Right lung (tissue), 5 donors: ENCODE data around the gene JMJD1C. TPM values are rescaled to one million over a fixed set of nuclear protein-coding genes. Genes with fewer than 3 reads are reported as not detected.
A peak's percentile ranks its signal among the peaks of the same experiment; 100 is the strongest.

ENCODE experiments used
- DNase-seq, 2 donors: peaks; one replicate each; pipeline ENCODE4 v3.0.0-alpha.2; 2013
- polyA plus RNA-seq, 5 donors: library from polyadenylated mRNA; unstranded; fragments of 120-200 nt; gene quantifications; one replicate each; pipeline versions ENCODE4 v1.2.1 to v1.2.3, GENCODE V29; 2013; ENCODE audit warnings: inconsistent platforms in 1 of 5, low replicate concordance in 1 of 5; ENCODE audit not compliant: insufficient read length in 5 of 5, insufficient read depth in 1 of 5

Gene JMJD1C
- polyA plus RNA-seq, 5 donors, result 72.1 to 130 (median 102) TPM

DNA sequence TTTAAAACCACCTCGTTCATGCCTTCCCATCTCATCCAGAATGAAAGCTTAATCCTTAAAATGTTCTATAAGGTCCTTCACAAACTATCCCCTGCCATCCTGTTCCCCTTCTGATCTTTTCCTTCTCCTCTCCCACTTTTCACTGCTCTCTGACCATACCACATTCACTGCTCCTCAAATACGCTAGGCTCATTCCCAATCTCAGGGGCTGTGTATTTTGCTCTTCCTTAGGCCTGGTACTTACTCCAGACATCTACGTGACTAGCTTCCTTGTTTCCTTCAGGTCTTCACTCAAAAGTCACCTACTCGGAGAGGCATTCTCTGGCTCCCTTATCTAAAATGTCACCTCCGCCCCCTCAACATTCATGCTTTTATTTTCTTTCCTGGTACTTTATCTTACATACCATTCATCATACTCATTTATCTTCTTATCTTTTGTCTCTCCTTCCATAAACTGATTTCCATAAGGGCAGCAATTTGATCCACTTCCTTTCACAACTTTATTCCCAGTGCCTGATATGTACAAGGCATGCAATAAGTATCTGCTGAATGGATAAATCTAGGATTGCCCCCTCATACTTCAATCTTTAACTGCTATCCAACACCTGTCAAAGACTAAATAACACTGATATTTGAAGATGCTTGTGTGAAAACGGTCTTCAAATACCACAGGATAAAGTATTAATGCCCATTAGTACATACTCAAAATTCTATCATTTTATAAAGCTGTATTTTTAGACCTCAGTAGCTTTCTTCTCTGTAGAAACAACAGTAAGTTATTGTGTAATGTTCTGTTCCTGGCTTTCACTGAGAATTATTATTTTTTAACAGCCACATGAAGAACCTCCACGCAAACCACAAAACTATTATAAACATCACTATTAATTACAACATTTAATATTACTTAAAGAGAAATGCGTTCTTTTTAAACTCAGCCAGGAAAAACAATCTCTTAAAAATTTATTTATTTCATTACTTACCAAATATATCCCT, 27.0 kb downstream of the JMJD1C start:
- DNase-seq, result peak; percentile 32 to 42

DNA sequence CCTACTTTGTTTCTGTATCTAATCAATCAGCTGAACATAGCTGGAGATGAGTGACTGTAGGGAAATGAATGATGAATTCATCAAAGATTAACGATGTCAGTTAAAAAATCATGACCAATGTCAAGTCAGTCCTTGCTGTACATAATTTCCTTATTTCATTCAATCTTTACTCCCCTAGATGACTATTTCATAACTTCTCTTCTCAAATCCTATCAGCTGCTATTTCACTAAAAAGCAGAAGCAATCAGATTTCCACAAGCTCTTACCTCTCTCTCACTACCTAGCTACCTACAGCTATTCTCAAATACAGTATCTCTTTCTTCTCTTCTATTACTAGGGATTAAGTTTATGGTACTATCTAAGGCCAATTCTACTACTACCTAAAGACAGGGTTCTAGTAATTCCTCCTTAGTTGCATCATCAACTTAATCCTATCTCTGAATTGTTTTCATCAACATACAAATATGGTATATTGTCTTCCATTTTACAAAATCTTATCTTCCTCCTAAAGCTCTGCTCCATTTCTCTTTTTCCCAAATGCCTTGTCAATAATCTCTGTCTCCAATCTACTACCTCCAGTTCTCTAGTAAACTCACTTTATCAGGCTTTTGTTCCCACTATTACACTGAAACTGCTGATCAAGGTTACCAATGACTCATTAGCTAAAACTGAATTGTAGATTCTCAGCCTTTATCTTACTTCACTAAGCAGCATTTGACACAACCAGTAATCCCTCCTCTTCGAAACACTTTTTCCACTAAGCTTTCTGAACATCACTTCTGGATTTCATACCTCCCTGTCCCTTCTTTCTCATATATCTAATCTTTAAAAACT, 28.4 kb downstream of the JMJD1C start:
- no peak for DNase-seq

DNA sequence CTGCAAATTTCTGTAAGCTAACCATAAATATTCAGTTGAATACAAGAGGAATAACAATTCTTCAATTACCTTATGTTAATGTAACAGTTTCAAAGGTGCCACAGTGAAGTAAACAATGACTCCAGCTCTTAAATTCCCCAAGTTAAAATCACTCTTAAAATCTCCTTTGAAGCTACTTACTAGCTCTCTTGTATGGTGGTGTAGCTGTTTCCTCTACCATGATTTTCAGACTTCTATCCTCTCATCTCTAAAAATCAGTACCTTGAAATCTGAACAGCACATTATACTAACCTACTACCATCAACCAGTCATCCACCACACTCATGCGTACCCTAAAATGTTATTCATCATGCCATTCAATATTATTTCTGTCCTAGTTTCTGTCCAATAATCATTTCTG, 29.6 kb downstream of the JMJD1C start:
- DNase-seq, result no peak

DNA sequence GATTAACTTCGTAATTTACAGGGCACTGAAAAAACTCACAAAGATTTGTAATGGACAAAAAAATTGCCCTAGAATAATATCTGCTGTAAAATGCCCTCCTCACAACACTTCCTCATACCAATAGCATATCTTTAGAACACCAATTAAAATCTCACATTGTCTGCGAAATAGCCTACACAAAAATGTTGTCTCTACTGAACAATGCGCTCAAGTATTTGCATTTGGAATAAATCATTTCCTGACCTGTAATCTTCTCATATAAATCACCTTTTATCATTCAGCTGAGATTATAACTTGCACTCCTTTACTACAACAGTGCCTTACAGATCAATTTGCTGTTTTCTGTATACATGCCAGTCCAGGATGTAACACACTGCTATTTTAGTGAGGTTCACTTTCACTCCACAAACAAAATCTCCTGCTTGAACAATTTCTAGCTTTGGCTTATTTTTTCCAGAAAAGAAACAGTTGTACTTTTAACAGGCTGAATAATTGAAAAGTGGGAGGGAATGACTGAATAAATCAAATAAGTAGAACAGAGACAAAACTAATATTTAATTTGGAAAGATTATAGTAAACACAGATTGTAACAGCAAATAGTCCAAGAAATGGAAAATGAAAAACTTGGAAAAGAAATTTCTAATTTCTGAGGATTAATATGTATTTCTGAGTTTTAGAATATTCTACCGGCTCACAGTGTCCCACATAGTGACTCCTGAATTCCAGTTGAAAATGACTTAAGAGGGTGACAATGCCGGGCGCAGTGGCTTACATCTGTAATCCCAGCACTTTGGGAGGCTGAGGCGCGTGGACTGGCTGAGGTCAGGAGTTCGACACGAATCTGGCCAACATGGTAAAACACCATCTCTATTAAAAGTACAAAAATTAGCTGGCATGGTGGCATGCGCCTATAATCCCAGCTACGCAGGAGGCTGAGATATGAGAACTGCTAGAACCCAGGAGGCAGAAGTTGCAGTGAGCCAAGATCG, 30.6 kb downstream of the JMJD1C start:
- DNase-seq, result no peak

DNA sequence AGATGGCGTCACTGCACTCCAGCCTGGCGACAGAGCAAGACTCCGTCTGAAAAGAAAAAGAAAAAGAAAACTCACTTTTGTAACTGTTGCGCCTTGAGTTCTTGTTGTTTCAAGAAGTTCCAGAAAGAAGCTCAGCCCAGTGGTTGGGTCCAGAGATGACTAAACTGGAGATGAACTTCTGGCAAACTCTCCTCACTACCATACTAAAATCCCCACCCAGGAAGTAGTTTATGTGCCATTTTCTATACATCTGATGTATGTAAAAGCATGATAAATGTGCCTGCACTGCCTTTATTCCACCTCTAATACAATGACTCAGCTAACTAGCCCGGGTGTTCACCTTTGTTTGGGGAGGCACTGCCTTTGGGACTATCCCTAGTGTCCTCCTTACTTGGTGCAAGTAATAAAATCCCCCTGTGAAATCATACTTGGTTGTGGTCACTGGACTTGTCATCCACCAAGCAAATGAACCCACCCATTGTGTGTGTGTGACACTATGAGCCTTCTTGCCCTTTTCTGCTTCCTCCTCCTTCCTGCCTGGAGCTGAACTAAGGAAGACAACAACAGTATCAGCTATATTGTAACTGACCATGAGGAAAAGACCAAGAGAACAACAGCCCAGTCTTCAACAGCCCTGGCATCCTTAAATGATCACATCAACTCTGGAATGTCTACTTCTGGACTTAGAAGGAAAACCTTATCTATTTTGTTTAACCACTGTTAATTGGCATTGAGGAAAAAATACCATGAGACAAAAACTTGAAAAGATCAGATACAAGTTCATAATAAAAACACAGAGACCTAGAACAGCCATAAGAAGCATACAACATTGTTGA, 33.6 kb downstream of the JMJD1C start:
- no peak for DNase-seq

DNA sequence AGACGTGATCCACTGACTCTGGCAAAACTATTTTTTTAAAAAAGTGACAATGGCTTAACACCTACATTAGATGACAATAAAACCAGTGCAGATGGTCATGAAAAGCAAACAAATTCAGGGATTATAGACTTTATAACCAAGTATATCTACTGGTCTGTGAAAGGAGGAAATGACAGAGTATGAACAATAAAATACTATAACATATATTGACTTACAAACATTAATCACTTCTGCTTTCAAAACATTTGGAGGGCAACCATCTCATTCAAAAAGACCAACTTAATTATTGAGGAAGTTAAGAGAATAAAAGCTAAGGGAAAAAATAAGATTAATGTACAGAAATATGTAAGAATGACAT, 34.8 kb downstream of the JMJD1C start:
- DNase-seq, result no peak

DNA sequence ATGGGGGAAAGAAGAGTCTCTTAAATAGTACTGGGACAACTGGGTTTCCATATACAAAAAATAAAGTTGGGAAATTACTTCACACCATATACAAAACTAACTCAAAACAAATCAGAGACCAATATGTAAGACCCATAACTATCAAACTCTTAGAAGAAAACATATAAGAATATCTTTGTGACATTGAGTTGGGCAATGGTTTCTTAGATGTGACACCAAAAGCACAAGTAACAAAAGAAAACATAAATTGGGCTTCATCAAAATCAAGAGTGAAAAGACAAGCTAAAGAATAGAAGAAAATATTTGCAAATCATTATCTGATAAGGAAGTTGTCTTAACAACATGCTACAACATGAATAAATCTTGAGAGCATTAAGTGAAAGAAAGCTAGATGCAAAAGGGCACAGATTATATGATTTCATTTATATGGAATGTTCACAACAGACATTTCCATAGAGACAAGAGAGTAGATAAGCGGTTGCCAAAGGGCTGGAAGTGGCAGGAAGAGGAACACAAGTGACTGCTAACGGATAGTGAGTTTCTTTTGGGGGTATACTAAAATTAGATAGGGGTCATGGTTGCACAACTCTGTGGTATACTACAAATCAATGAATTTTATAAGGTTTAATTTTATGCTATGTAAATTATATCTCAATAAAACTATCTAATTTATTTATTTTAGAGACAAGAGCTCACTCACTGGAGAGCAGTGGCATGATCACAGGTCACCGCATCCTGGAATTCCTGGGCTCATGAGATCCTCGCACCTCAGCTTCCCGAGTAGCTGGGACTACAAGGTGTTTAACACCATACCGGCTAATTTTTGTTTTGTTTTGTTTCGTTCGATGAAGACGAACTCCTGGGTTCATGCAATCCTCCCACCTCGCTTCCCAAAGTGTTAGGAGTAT, 35.4 kb downstream of the JMJD1C start:
- DNase-seq, result peak; percentile 60 to 74

DNA sequence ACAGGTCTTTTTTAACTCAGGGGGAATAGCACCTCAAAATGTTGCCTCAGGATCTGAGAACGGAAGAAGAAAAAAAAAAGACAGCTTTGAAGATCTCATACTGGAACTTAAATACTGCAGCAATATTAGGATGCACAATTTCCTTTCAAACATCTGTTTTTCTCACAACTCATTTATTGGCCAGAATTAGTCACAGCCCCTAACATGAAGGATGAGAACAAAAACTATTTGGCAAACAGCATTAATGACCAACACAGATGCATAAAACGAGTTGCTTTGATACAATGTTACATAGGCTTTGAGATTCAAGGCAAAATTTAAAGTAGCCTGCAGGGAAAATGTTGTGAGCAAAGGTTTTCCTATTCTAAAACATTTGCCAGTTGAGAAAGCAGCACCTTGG, 36.5 kb downstream of the JMJD1C start:
- peak; percentile 32 to 40 for DNase-seq

DNA sequence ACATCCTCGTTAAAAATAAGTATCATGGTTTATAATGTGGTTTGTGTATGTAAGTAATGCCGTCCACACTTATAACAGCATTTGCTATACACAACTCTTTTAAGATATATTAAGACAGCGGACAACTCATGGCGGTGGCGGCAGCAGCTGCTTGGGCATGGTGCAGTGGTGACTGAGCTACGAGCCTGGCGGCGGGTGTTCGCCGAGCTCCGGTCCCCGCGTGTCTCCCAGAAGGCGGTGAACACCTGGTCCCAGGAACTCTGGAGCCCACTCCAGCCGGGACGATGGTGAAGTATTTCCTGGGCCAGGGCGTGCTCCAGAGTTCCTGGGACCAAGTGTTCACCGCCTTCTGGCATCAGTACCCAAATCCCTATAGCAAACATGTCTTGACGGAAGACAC, 38.8 kb downstream of the JMJD1C start:
- DNase-seq, result no peak

DNA sequence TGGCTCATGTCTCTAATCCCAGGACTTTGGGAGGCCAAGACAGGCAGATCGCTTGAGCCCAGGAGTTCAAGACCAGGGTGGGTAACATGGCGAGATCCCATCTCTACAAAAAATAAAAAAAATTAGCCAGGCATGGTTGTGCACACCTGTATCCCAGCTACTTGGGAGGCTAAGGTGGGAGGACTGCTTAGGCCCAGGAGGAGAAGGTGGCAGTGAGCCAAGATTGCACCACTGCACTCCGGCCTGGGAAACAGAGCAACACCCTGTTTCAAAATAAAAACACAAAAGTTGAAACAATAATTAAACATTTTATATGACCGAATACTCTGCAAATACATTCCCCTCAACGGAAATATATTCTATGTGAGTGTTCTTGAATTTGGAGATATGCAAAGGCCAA, 40.3 kb downstream of the JMJD1C start:
- DNase-seq, result no peak

DNA sequence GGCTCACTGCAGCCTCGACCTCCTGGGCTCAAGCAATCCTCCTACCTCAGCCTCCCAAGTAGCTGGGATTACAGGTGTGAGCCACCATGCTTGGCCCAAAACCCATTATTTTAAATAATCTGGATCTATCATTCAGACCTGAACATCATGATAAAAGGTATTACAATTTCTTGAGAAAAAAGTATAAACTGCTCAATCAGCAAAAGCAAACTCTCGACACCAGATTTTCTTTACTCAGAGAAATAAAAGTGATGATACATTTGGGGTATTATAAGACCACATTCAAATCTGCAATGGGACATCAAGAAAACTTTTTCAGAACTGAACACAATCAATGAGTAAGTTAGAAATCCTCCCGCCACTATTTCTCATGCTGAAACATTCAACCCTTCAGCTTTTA, 41.2 kb downstream of the JMJD1C start:
- no peak for DNase-seq

DNA sequence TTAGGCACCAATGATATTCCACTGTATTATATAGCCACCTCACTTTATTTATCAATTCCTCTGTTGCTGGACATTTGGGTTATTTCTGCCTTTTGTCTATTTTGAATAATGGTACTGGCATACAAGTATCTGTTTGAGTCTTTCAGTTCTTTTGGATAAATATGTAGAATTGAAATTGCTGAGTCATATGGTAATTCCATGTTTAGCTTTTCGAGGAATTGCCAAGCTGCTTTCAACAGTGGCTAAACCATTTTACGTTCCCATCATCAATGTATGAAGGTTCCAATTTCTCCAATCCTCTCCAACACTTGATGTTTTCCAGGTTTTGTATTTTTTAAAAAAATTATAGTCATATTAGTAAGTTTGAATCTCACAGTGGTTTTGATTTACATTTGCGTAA, 42.3 kb downstream of the JMJD1C start:
- no peak for DNase-seq

DNA sequence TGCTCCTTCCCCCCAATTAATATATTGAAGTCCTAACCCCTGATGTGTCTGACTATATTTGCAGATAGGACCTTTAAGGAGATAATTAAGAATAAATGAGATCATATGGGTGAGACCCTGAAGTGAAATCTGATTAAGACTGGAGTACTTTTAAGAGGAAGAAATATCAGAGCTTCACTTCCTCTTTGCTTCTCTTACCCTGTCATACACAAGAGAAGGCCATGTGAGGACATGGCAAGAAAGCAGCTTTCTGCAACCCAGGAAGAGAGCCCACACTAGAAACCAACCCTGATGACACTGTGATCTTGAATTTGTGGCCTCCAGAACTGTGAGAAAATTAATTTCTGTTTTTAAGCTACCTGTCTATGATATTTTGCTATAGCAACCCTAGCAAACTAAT, 44.2 kb downstream of the JMJD1C start:
- no peak for DNase-seq

DNA sequence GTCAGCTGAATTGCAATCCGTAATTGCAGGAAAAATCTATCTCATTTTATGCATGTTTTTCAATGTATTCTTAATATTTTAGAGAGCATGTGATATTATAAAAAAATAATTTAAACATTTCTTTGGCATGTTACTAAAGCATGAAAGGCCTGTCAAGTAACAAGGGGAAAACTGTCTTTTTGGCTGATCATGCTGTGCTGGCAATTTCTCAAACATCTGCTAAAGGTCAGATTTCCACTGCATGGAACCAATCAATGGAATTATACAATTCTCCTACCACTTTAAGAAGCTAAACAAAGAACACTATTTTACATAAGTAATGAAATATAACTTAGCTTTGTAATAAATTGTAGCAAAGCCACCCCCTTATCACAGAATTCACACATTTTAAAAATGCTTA, 49.4 kb downstream of the JMJD1C start:
- DNase-seq, result peak; percentile 32 to 47

DNA sequence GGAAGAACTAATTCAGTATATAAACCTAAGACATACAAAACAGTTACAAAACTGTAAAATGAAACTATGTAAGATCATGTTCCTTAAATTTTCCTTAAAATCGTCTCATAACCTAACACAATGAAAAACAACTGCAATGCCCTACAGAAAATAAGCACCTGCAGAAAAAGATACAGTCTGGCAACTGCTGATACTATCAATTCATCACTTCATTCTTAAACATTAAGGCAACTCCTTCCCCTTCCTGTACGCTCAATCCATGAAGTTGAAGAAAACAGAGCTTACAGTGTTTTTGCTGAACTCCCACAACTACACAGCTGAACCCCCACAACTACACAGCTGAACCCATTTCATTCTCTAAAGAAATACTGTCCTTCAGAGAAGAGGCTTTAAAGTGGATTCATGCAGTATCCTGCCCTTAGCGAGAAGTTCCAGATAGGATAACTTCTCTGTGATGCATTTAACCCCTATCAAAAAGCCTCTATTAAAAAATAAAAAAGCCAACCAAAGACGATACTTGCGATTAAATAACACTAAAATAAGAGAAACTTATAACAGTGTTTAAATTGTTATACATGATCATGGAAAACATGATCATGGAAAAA, 50.0 kb downstream of the JMJD1C start:
- peak in 1 of 2 donors; percentile 14 for DNase-seq

DNA sequence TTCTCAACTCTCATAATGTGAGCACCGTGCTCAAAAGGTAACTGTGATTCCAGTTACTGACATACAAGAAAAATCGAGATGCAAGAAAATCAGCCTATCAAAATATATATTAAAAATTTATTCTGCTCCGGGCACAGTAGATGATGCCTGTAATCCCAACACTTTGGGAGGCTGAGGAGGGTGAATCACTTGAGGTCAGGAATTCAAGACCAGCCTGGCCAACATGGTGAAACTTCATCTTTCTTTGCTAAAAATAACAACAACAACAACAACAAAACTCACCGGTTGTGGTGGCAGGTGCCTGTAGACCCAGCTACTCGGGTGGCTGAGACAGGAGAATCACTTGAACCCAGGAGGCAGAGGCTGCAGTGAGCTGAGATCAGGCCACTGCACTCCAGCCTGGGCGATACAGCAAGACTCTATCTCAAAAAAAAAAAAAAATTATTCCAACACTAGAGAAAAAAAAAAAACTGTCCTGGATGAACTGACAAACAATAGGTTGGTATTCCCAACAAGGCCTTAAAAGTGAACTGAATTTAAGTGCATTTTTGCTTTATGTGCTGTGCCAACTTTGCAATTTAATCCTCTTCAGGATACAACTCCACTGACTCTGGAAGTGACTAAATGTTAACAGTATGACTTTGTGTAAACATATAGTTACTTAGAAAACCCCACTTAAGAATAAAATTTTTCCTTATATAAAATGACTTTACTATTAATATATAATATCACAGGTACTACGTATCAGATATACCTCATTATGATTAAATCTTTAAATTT, 51.1 kb downstream of the JMJD1C start:
- DNase-seq, result no peak

DNA sequence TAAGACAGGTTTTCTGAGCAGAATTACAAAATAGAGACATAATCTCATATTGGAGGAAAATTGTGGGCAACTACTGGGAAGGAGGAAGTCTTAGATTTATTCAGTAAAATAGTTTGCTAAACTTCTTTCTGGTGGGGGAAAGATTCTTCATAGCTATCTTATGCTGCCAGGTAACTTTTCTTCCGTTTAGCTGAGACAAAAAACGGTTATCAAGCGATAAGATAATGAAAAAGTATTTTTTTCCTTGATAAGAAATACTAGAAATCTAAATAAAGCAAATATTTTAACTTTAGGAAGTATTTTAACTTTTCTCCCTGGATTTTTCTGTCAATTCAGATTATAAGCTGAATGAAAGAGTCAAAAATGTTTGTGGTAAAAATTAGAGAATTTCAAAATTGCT, 52.3 kb downstream of the JMJD1C start:
- no peak for DNase-seq

DNA sequence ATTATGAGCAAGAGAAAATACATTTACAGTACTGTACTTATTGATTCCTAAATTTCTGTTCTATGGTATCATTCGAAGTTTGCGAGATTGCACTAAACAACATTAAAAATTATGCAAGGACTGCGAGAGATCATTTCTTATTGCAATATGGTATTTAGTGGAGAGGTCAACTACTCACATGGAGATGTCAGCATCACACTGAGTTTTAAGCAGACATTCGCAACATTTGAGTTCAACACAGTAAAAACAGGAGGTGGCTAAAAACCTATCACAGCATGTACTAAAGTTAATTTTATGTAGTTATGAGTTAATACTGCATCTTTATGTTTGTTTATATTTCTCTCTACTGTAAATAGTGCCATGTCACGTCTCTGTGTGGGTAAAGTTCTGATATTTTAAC, 53.5 kb downstream of the JMJD1C start:
- DNase-seq, result no peak
